MM.1S (cell line): Measurements from ENCODE around the gene GALNT9.

Experiments used
- DNase-seq: peaks from one replicate; pipeline ENCODE4 v3.0.0-alpha.2; 2015
- H2AFZ ChIP-seq: fragments of 300-600 bp; sonication (generic); 2 replicates; pipeline ENCODE4 v1.6.0; 2016; ENCODE audit warnings: antibody characterized with exemption, low read length
- H3F3A ChIP-seq: fragments of 300-600 bp; sonication (generic); 2 replicates; pipeline ENCODE4 v1.6.1; 2016; ENCODE audit warnings: mild to moderate bottlenecking, antibody characterized with exemption, low read length, moderate library complexity, mixed read lengths; ENCODE audit not compliant: insufficient read depth
- H3K27ac ChIP-seq: fragments of 300-600 bp; sonication (generic); 2 replicates; pipeline ENCODE4 v1.5.1; 2016; ENCODE audit warnings: mild to moderate bottlenecking, low read length
- H3K27me3 ChIP-seq: fragments of 300-600 bp; sonication (generic); replicated peaks from 2 replicates; pipeline ENCODE4 v1.6.0; 2016; ENCODE audit warnings: low read length; ENCODE audit not compliant: insufficient read depth
- H3K36me3 ChIP-seq: fragments of 300-600 bp; sonication (generic); replicated peaks from 2 replicates; pipeline ENCODE4 v1.6.1; 2016; ENCODE audit warnings: mild to moderate bottlenecking, low read length, mixed read lengths; ENCODE audit not compliant: insufficient read depth
- H3K4me1 ChIP-seq: fragments of 300-600 bp; sonication (generic); 2 replicates; pipeline ENCODE4 v1.6.1; 2016; ENCODE audit warnings: low read length, mixed read lengths
- H3K4me2 ChIP-seq: fragments of 300-600 bp; sonication (generic); 2 replicates; pipeline ENCODE4 v1.6.0; 2016; ENCODE audit warnings: low read depth, low read length
- H3K4me3 ChIP-seq: fragments of 300-600 bp; sonication (generic); 2 replicates; pipeline ENCODE4 v1.5.1; 2016; ENCODE audit warnings: low read length, mixed read lengths
- H3K79me2 ChIP-seq: fragments of 300-600 bp; sonication (generic); 2 replicates; pipeline ENCODE4 v1.6.1; 2016; ENCODE audit warnings: mixed run types, low read length, mixed read lengths
- H3K9ac ChIP-seq: fragments of 300-600 bp; sonication (generic); 2 replicates; pipeline ENCODE4 v1.6.1; 2016; ENCODE audit warnings: low read length, mixed read lengths
- H3K9me2 ChIP-seq: fragments of 300-600 bp; sonication (generic); replicated peaks from 2 replicates; pipeline ENCODE4 v1.6.1; 2016; ENCODE audit warnings: mild to moderate bottlenecking, low read length, mixed read lengths; ENCODE audit not compliant: insufficient read depth
- H3K9me3 ChIP-seq: fragments of 300-600 bp; sonication (generic); replicated peaks from 2 replicates; pipeline ENCODE4 v1.6.1; 2016; ENCODE audit warnings: mild to moderate bottlenecking, low read length, mixed read lengths; ENCODE audit not compliant: insufficient read depth
- H4K20me1 ChIP-seq: fragments of 300-600 bp; sonication (generic); 2 replicates; pipeline ENCODE4 v1.6.1; 2016; ENCODE audit warnings: mild to moderate bottlenecking, low read length, moderate library complexity, mixed read lengths; ENCODE audit not compliant: insufficient read depth
- EZH2 ChIP-seq: fragments of 300-600 bp; sonication (generic); optimal IDR thresholded peaks from 2 replicates; pipeline ENCODE3; 2017; ENCODE audit warnings: low read depth, mild to moderate bottlenecking, antibody characterized with exemption, low read length, mixed read lengths
- EZH2phosphoT487 ChIP-seq: fragments of 300-600 bp; sonication (generic); IDR thresholded peaks from 2 replicates; pipeline ENCODE4 v1.6.1; 2018; ENCODE audit warnings: antibody characterized with exemption, low read length
- TF ChIP-seq, protein P1 (sequence below): fragments of 300-600 bp; sonication (generic); IDR thresholded peaks from 2 replicates; pipeline ENCODE4 v1.5.1; 2016; ENCODE audit warnings: antibody characterized with exemption, low read length, mixed read lengths

The GALNT9 gene

DNA sequence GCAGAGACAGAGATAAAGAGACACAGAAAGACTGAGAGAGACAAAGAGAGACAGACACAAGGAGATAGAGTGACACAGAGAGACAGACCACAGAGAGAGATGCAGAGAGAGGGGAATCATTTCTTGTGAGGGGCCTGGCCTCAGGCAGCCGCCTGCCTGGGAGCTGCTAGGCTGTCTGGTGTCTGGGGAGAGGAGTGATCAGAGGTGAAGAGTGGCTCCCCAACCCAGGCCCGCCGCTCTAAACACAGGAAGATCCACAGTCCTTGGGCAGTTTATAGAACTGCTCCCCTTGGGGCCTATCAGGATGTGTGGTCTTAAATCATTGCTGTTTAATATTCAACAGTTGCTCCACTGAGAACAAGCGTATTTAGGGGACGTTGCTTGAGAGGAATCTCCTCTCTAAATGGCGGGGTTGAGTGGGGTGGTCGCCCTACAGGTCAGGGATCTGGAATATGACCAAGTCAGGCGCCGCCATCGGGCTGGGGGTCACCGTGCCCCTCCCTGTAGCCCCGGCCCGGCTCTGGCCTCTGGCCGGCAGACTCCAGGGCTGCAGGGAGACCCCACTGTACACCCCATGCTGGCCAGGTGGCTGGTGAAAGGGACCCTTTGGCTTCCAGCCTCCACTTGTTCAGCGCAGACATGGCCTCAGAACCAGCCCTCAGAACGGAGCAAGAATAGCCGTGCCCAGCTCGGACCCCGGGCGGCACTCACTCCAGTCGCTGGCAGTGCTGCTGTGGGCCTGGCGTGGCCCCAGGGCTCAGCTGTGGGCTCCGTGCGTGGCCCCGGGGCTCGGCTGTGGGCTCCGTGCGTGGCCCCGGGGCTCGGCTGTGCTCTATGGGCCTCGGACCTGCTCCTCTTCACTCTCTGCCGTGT, 89.4 kb downstream of the GALNT9 start:
- Histone ChIP-seq H3K27me3 (no peaks in the 10 kb centered on the region; the same call in 1 of the 2 replicates), H4K20me1 (no peaks in the 10 kb centered on the region), H3K4me2 (no peak overlapping the region), H3F3A (no peaks in the 10 kb centered on the region), H3K36me3 (no peaks in the 10 kb centered on the region), H3K4me1 (no peaks in the 10 kb centered on the region), H3K9me2 (no peaks in the 10 kb centered on the region), H3K79me2 (no peaks in the 10 kb centered on the region), H3K9ac (no peak overlapping the region), H3K27ac (no peak overlapping the region), H3K4me3 (no peak overlapping the region), H3K9me3 (no peaks in the 10 kb centered on the region), H2AFZ (no peak overlapping the region)
- no peak for TF ChIP-seq EZH2
- TF ChIP-seq, protein P1, sequence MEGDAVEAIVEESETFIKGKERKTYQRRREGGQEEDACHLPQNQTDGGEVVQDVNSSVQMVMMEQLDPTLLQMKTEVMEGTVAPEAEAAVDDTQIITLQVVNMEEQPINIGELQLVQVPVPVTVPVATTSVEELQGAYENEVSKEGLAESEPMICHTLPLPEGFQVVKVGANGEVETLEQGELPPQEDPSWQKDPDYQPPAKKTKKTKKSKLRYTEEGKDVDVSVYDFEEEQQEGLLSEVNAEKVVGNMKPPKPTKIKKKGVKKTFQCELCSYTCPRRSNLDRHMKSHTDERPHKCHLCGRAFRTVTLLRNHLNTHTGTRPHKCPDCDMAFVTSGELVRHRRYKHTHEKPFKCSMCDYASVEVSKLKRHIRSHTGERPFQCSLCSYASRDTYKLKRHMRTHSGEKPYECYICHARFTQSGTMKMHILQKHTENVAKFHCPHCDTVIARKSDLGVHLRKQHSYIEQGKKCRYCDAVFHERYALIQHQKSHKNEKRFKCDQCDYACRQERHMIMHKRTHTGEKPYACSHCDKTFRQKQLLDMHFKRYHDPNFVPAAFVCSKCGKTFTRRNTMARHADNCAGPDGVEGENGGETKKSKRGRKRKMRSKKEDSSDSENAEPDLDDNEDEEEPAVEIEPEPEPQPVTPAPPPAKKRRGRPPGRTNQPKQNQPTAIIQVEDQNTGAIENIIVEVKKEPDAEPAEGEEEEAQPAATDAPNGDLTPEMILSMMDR: no peak
- no peak for TF ChIP-seq EZH2phosphoT487
- DNase-seq: no peak

DNA sequence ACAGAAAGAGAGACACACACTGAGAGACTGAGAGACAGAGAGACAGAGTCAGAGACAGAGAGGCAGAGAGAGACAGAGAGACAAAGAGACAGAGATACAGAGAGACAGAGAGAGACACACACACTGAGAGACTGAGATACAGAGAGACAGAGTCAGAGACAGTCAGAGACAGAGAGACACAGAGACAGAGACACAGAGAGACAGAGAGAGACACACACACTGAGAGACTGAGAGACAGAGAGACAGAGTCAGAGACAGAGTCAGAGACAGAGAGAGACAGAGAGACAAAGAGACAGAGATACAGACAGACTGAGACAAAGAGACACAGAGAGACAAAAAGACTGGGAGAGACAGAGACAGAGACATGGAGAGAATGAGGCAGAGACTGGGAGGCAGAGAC, 90.0 kb downstream of the GALNT9 start:
- Histone ChIP-seq H3K4me3 (no peak overlapping the region), H3K4me1 (no peaks in the 10 kb centered on the region), H3K9me3 (no peaks in the 10 kb centered on the region), H4K20me1 (no peaks in the 10 kb centered on the region), H3K27ac (no peak overlapping the region), H3K9me2 (no peaks in the 10 kb centered on the region), H3K9ac (no peak overlapping the region), H3K27me3 (no peaks in the 10 kb centered on the region; the same call in 1 of the 2 replicates), H3K36me3 (no peaks in the 10 kb centered on the region), H2AFZ (no peak overlapping the region), H3F3A (no peaks in the 10 kb centered on the region), H3K4me2 (no peak overlapping the region), H3K79me2 (no peaks in the 10 kb centered on the region)
- no peak for TF ChIP-seq EZH2
- TF ChIP-seq EZH2phosphoT487: no peak
- TF ChIP-seq, protein P1: no peak
- DNase-seq: no peak

DNA sequence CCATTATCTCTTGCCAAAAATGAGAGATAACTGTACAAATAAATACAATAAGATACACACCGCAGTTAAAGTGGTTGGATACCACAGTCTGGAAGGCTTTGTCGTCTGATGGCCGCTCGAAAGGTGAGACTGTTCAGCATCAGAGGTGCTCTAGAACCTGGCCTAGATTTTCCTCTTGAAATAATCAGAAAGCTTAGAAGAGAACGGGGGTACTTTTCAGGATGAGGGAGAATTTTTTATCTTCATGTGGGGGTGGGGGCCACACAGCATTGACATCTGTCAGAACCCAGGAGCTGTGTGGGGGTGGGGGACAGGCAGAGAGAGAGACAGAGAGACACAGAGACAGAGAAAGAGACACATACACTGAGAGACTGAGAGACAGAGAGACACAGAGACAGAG, 90.5 kb downstream of the GALNT9 start:
- Histone ChIP-seq H3K27me3 (no peaks in the 10 kb centered on the region; the same call in 1 of the 2 replicates), H2AFZ (no peak overlapping the region), H3F3A (no peaks in the 10 kb centered on the region), H3K36me3 (no peaks in the 10 kb centered on the region), H3K9me2 (no peaks in the 10 kb centered on the region), H3K4me3 (no peak overlapping the region), H3K27ac (no peak overlapping the region), H4K20me1 (no peaks in the 10 kb centered on the region), H3K79me2 (no peaks in the 10 kb centered on the region), H3K9me3 (no peaks in the 10 kb centered on the region), H3K4me2 (no peak overlapping the region), H3K9ac (no peak overlapping the region), H3K4me1 (no peaks in the 10 kb centered on the region)
- no peak for DNase-seq
- TF ChIP-seq EZH2 (no peak), EZH2phosphoT487 (no peak)
- TF ChIP-seq, protein P1: no peak
